H1 (cell line): ENCODE data around the gene GDPD5. TPM values are rescaled to one million over a fixed set of nuclear protein-coding genes. Genes with fewer than 3 reads are reported as not detected.

Source experiments
- CTCF ChIA-PET: fragments of 300-600 bp; sonication (Branson Sonifier 250); formaldehyde crosslinking; loops from one replicate; lab custom pipeline; 2021; ENCODE audit not compliant: partially characterized antibody; lab: Charles Lee
- POLR2A ChIA-PET: fragments of 300-600 bp; sonication (Branson Sonifier 250); formaldehyde crosslinking; loops from one replicate; lab custom pipeline; 2021; ENCODE audit warnings: inconsistent platforms; ENCODE audit not compliant: partially characterized antibody; lab: Charles Lee
- DNase-seq, 2 experiments: peaks; one replicate each; pipeline versions ENCODE4 v3.0.0 to v3.0.0-alpha.2; 2010 to 2022; ENCODE audit warnings: low spot score in 2 of 2, low read depth in 1 of 2, mixed read lengths in 1 of 2
- FAIRE-seq: peaks from 2 replicates; lab custom pipeline; 2011; peaks lifted over from hg19 to GRCh38; lab: Jason Lieb, UNC
- H2AFZ ChIP-seq: 2 replicates; pipeline ENCODE4 v1.8.1; 2012; ENCODE audit warnings: low read length, inconsistent platforms
- H2AK5ac ChIP-seq: 2 replicates; pipeline ENCODE4 v1.6.1; 2013; ENCODE audit warnings: low read depth, low read length
- H2BK120ac ChIP-seq: replicated peaks from 2 replicates; pipeline ENCODE3; 2013; ENCODE audit warnings: low read depth, low read length, inconsistent platforms
- H2BK12ac ChIP-seq: 2 replicates; pipeline ENCODE4 v1.6.1; 2013; ENCODE audit warnings: low read depth, low read length
- H2BK15ac ChIP-seq: 2 replicates; pipeline ENCODE4 v1.6.1; 2013; ENCODE audit warnings: low read length
- H2BK20ac ChIP-seq: 2 replicates; pipeline ENCODE4 v1.6.1; 2013; ENCODE audit warnings: low read length
- H2BK5ac ChIP-seq: 2 replicates; pipeline ENCODE4 v1.6.1; 2013; ENCODE audit warnings: low read depth, low read length
- H3K14ac ChIP-seq: 2 replicates; pipeline ENCODE4 v1.6.1; 2013; ENCODE audit warnings: inconsistent platforms; ENCODE audit not compliant: insufficient read length
- H3K18ac ChIP-seq: 2 replicates; pipeline ENCODE4 v1.6.1; 2013; ENCODE audit warnings: low read length; ENCODE audit errors: extremely low read depth
- H3K23ac ChIP-seq: 2 replicates; pipeline ENCODE4 v1.6.1; 2013; ENCODE audit warnings: inconsistent platforms; ENCODE audit not compliant: insufficient read length
- H3K23me2 ChIP-seq: 2 replicates; pipeline ENCODE4 v1.6.1; 2013; ENCODE audit warnings: low read depth, low read length
- H3K27ac ChIP-seq: 2 replicates; pipeline ENCODE4 v1.6.1; 2011; ENCODE audit warnings: low read depth, low read length, inconsistent platforms
- H3K27me3 ChIP-seq, 4 experiments: replicated peaks in 1 of 4; 1 replicate in 1 of 4; 2 replicates in 3 of 4; pipeline versions ENCODE4 v1.6.1 to v1.8.1; 2011 to 2013; ENCODE audit warnings: low read length in 3 of 4, mild to moderate bottlenecking in 3 of 4, inconsistent platforms in 2 of 4, mixed read lengths in 2 of 4, moderate library complexity in 1 of 4; ENCODE audit not compliant: control insufficient read depth in 3 of 4, insufficient read depth in 3 of 4; ENCODE audit errors: extremely low read depth in 1 of 4
- H3K36me3 ChIP-seq, 4 experiments: 2 replicates each; pipeline versions ENCODE4 v1.6.1 to v1.8.1; 2011 to 2013; ENCODE audit warnings: mild to moderate bottlenecking in 4 of 4, low read length in 3 of 4, moderate library complexity in 2 of 4, control low read depth in 1 of 4, inconsistent platforms in 1 of 4; ENCODE audit not compliant: insufficient read depth in 4 of 4, control insufficient read depth in 2 of 4
- H3K4ac ChIP-seq: replicated peaks from 2 replicates; pipeline ENCODE3; 2013; ENCODE audit warnings: low read length, low read depth, mixed read lengths, inconsistent platforms; ENCODE audit not compliant: insufficient read length
- H3K4me1 ChIP-seq, 4 experiments: replicated peaks in 1 of 4; 1 replicate in 1 of 4; 2 replicates in 3 of 4; pipeline versions ENCODE4 v1.6.1 to v1.8.1; 2011 to 2013; ENCODE audit warnings: low read length in 3 of 4, inconsistent platforms in 2 of 4, mixed read lengths in 1 of 4; ENCODE audit not compliant: insufficient read depth in 4 of 4, control insufficient read depth in 3 of 4
- H3K4me2 ChIP-seq, 2 experiments: 2 replicates each; pipeline versions ENCODE4 v1.6.1 to v1.8.1; 2011 to 2013; ENCODE audit warnings: low read depth in 2 of 2, low read length in 2 of 2, control low read depth in 1 of 2, inconsistent platforms in 1 of 2, mild to moderate bottlenecking in 1 of 2; ENCODE audit not compliant: insufficient read depth in 1 of 2
- H3K4me3 ChIP-seq, 4 experiments: fragments of 200-600, 300-600 bp in 1 of 4; sonication (generic), shearing (Covaris generic), sonication (Bioruptor Twin) in 1 of 4; 2 replicates each; pipeline versions ENCODE4 v1.5.1 to v1.8.1; 2011 to 2016; ENCODE audit warnings: low read length in 4 of 4, low read depth in 3 of 4, control low read depth in 2 of 4, inconsistent platforms in 2 of 4, mild to moderate bottlenecking in 2 of 4, mixed read lengths in 1 of 4, moderate library complexity in 1 of 4; ENCODE audit not compliant: insufficient read depth in 2 of 4; ENCODE audit errors: extremely low read depth in 1 of 4
- H3K56ac ChIP-seq: replicated peaks from 2 replicates; pipeline ENCODE3; 2013; ENCODE audit warnings: low read depth, mild to moderate bottlenecking, mixed read lengths, low read length, inconsistent platforms; ENCODE audit not compliant: insufficient read length
- H3K79me1 ChIP-seq: 2 replicates; pipeline ENCODE4 v1.6.1; 2013; ENCODE audit warnings: low read depth, low read length, control low read depth
- H3K79me2 ChIP-seq, 2 experiments: 2 replicates each; pipeline versions ENCODE4 v1.6.1 to v1.8.1; 2012 to 2013; ENCODE audit warnings: low read length in 2 of 2, mild to moderate bottlenecking in 2 of 2, inconsistent platforms in 1 of 2; ENCODE audit not compliant: insufficient read depth in 2 of 2, control insufficient read depth in 1 of 2
- H3K9ac ChIP-seq, 4 experiments: replicated peaks in 1 of 4; 1 replicate in 1 of 4; 2 replicates in 3 of 4; pipeline versions ENCODE4 v1.6.1 to v1.8.1; 2011 to 2013; ENCODE audit warnings: low read depth in 3 of 4, low read length in 3 of 4, control low read depth in 2 of 4, mild to moderate bottlenecking in 2 of 4, moderate library complexity in 2 of 4, inconsistent platforms in 1 of 4; ENCODE audit errors: extremely low read depth in 1 of 4
- H3K9me3 ChIP-seq, 2 experiments: 2 replicates each; pipeline versions ENCODE4 v1.6.1 to v1.8.1; 2012 to 2013; ENCODE audit warnings: mild to moderate bottlenecking in 2 of 2, moderate library complexity in 2 of 2, control low read depth in 1 of 2, inconsistent platforms in 1 of 2, low read depth in 1 of 2, low read length in 1 of 2, mixed read lengths in 1 of 2; ENCODE audit not compliant: insufficient read depth in 2 of 2
- H4K20me1 ChIP-seq, 2 experiments: replicated peaks in 1 of 2; 2 replicates each; pipeline versions ENCODE3 to v1.8.1; 2011 to 2013; ENCODE audit warnings: inconsistent platforms in 2 of 2, low read length in 2 of 2, mild to moderate bottlenecking in 1 of 2; ENCODE audit not compliant: insufficient read depth in 2 of 2, control insufficient read depth in 1 of 2
- H4K5ac ChIP-seq: 2 replicates; pipeline ENCODE4 v1.6.1; 2013; ENCODE audit warnings: low read length, low read depth, mixed read lengths, inconsistent platforms; ENCODE audit not compliant: insufficient read length
- H4K8ac ChIP-seq: 2 replicates; pipeline ENCODE4 v1.8.0; 2013; ENCODE audit warnings: mild to moderate bottlenecking, moderate library complexity, low read length, inconsistent platforms; ENCODE audit not compliant: insufficient read depth; ENCODE audit errors: extremely low read depth
- H4K91ac ChIP-seq: replicated peaks from 2 replicates; pipeline ENCODE3; 2013; ENCODE audit warnings: low read length, mixed read lengths, inconsistent platforms; ENCODE audit not compliant: insufficient read length
- CTCF ChIP-seq, 3 experiments: IDR thresholded peaks; 1 replicate in 2 of 3; 2 replicates in 1 of 3; pipeline versions ENCODE4 v1.5.1 to v1.6.1; 2011; ENCODE audit warnings: low read length in 3 of 3, mild to moderate bottlenecking in 3 of 3, inconsistent platforms in 2 of 3, low read depth in 1 of 3, moderate library complexity in 1 of 3; ENCODE audit not compliant: insufficient read depth in 1 of 3; ENCODE audit errors: control extremely low read depth in 1 of 3
- HDAC2 ChIP-seq, 2 experiments: fragments of 300-600 bp in 1 of 2; sonication (generic) in 1 of 2; IDR thresholded peaks; 2 replicates each; pipeline ENCODE4 v1.6.1; 2011 to 2012; ENCODE audit warnings: low read depth in 2 of 2, low read length in 2 of 2, mild to moderate bottlenecking in 2 of 2, moderate library complexity in 2 of 2, borderline replicate concordance in 1 of 2, inconsistent platforms in 1 of 2
- KDM1A ChIP-seq: fragments of 200-600, 300-600 bp; sonication (generic); IDR thresholded peaks from 2 replicates; pipeline ENCODE4 v1.7.1; 2016; ENCODE audit warnings: mild to moderate bottlenecking, low read length, borderline replicate concordance
- RAD21 ChIP-seq, 2 experiments: IDR thresholded peaks in 1 of 2; conservative IDR thresholded peaks in 1 of 2; 2 replicates each; pipeline ENCODE4 v1.6.1; 2011; ENCODE audit warnings: low read depth in 2 of 2, low read length in 2 of 2, improper control_type of control experiment in 1 of 2, inconsistent platforms in 1 of 2, mild to moderate bottlenecking in 1 of 2, moderate library complexity in 1 of 2
- SIN3A ChIP-seq, 2 experiments: IDR thresholded peaks in 1 of 2; conservative IDR thresholded peaks in 1 of 2; 2 replicates each; pipeline ENCODE4 v1.6.1; 2011 to 2012; ENCODE audit warnings: low read length in 2 of 2, improper control_type of control experiment in 1 of 2, low read depth in 1 of 2, mild to moderate bottlenecking in 1 of 2
- SIX5 ChIP-seq: IDR thresholded peaks from 2 replicates; pipeline ENCODE4 v1.6.1; 2011; ENCODE audit warnings: mild to moderate bottlenecking, low read depth, low read length
- TCF12 ChIP-seq: IDR thresholded peaks from 2 replicates; pipeline ENCODE4 v1.6.1; 2011; ENCODE audit warnings: low read depth, mild to moderate bottlenecking, low read length
- WGBS, 2 experiments: shearing (Covaris generic) in 1 of 2; methylation state at CpG; one replicate each; pipeline versions ENCODE4 v1.1.6 to v1.1.7; 2013 to 2015; ENCODE audit warnings: low lambda C conversion rate in 2 of 2, mixed read lengths in 2 of 2, inconsistent platforms in 1 of 2, low coverage in 1 of 2, missing lambda C conversion rate in 1 of 2; ENCODE audit not compliant: insufficient replicate concordance in 2 of 2, insufficient coverage in 1 of 2, insufficient read length in 1 of 2; ENCODE audit errors: extremely low coverage in 1 of 2, missing lambda C conversion rate in 1 of 2; 5-methylcytosine and 5-hydroxymethylcytosine counted together
- polyA plus RNA-seq, 7 experiments: library from polyadenylated mRNA; depleted of rRNA in 3 of 7; stranded (reverse) in 5 of 7; unstranded in 2 of 7; fragments of >200 nt in 5 of 7; fragments of 200-250 nt in 2 of 7; gene quantifications; 1 replicate in 5 of 7; 2 replicates in 1 of 7; 4 replicates in 1 of 7; pipeline versions ENCODE4 v1.2.1 to v1.2.3, GENCODE V29; 2011 to 2013; ENCODE audit warnings: missing spikeins in 2 of 7, mixed read lengths in 2 of 7
- total RNA-seq: library from RNA; stranded (reverse); fragmentation: NEBNext Ultra II Directional; extraction: Animal tissue kit (Norgen Biotek cat#: 25700); gene quantifications from 2 replicates; pipeline ENCODE4 v1.2.1, GENCODE V29; 2021

GDPD5 gene
- total and polyA plus RNA-seq, 2 of the 8 experiments (the other 6 are each of a cell fraction or from before 2014, with no cell fraction given): 7.8 to 8.6 TPM

GRCh38 chr11:75445315-75445953 is 80.3 kb downstream of the GDPD5 start:
- 0 out of 4 replicates have a peak, but pooled peaks of 1 of the 2 experiments have one; percentile 63 for TF ChIP-seq HDAC2 (IDR thresholded peaks at IDR 0.05; ENCODE audit: borderline replicate concordance in 1 of 2, low read depth in 2 of 2, low read length in 2 of 2)
- peak; percentile 99 to 100 for TF ChIP-seq RAD21 (IDR thresholded peaks at IDR 0.05 in 1 of 2, conservative IDR thresholded peaks at IDR 0.05 in 1 of 2; ENCODE audit: low read depth in 2 of 2, low read length in 2 of 2)
- peak; percentile 94 to 98 (median 94) for TF ChIP-seq CTCF (IDR thresholded peaks at IDR 0.05; ENCODE audit: control extremely low read depth in 1 of 3, insufficient read depth in 1 of 3, low read depth in 1 of 3, low read length in 3 of 3)
- TF ChIP-seq TCF12: no peak
- TF ChIP-seq SIX5: no peak
- peak in 1 of 2 experiments; percentile 62; a peak in 1 of 4 replicates for TF ChIP-seq SIN3A (conservative IDR thresholded peaks at IDR 0.05 in 1 of 2, IDR thresholded peaks at IDR 0.05 in 1 of 2; ENCODE audit: low read depth in 1 of 2, low read length in 2 of 2)
- TF ChIP-seq KDM1A: peak; percentile 94
- no peak overlapping the region for H3K18ac ChIP-seq
- no peak overlapping the region for H3K27ac ChIP-seq
- H3K27me3 ChIP-seq: no peaks in the 10 kb centered on the region
- no peak overlapping the region for H2BK20ac ChIP-seq
- H4K91ac ChIP-seq: no peak overlapping the region
- WGBS, 2 experiments: 27% methylated on average over 6 of the region's 6 CpGs; no CpG with 5 or more reads in 1 of the 2 experiments
- peaks cover 0 to 2% of the 10 kb centered on the region in 2 experiments for H4K20me1 ChIP-seq
- FAIRE-seq (peak; percentile 89), DNase-seq (peak in 1 of 2 experiments; percentile 95)
- H2BK5ac ChIP-seq: no peak overlapping the region
- no peak overlapping the region for H4K5ac ChIP-seq
- H3K23me2 ChIP-seq: no peaks in the 10 kb centered on the region
- no peak overlapping the region for H3K4me2 ChIP-seq
- no peak overlapping the region for H2BK15ac ChIP-seq
- H3K79me2 ChIP-seq: no peaks in the 10 kb centered on the region
- CTCF ChIA-PET: interaction anchor here (0.6 to 9.3 kb wide), 59 partner anchors 9 to 301 kb away, joined by 3 to 318 read pairs (median 5); partner anchors contain the start of genes GDPD5 and KLHL35
- no peaks in the 10 kb centered on the region for H3K36me3 ChIP-seq
- no peak overlapping the region for H2BK12ac ChIP-seq
- H3K4ac ChIP-seq: no peak overlapping the region
- no peak overlapping the region for H3K9ac ChIP-seq
- POLR2A ChIA-PET: interaction anchor here (0.6 to 2.3 kb wide), 5 partner anchors 9 to 1605 kb away, joined by 3 to 12 read pairs (median 6); no protein-coding TSS in a partner anchor
- no peak overlapping the region for H2AFZ ChIP-seq
- no peaks in the 10 kb centered on the region for H3K79me1 ChIP-seq
- H3K56ac ChIP-seq: no peak overlapping the region
- H4K8ac ChIP-seq: no peak overlapping the region
- no peak overlapping the region for H3K23ac ChIP-seq
- no peaks in the 10 kb centered on the region for H3K4me1 ChIP-seq
- no peak overlapping the region for H2AK5ac ChIP-seq
- H3K14ac ChIP-seq: no peak overlapping the region
- H3K9me3 ChIP-seq: no peaks in the 10 kb centered on the region
- no peak overlapping the region for H3K4me3 ChIP-seq
- H2BK120ac ChIP-seq: no peak overlapping the region
